Ammon's horn (tissue), 1 donor: Measurements from ENCODE around the gene FBXO21.
"Not testable (repeated sequence)": the region's sequence is repeated elsewhere in the genome, so short reads cannot be mapped to it uniquely, and the experiment has no call there.

Experiments used
- DNase-seq: peaks from one replicate; pipeline ENCODE4 v3.0.0-alpha.2; 2016; ENCODE audit warnings: low spot score

The FBXO21 gene

GRCh38 chr12:117190210-117190781 is at the start of gene FBXO21:
Gene FBXO21, minus strand, starts transcription at chr12:117190470. Its CDS starts 14 bp downstream, at chr12:117190456.
- DNase-seq = peak; percentile 95

- DNase-seq = peak; percentile 43
These were observed 46.3 kb upstream of the FBXO21 start for GRCh38 chr12:117236456-117237001.

GRCh38 chr12:117235261-117235660 is 45.0 kb upstream of the FBXO21 start:
- no peak for DNase-seq

GRCh38 chr12:117234441-117234840 is 44.2 kb upstream of the FBXO21 start:
- DNase-seq = no peak

GRCh38 chr12:117231750-117232149 is 41.5 kb upstream of the FBXO21 start:
- DNase-seq = no peak

GRCh38 chr12:117228239-117228638 is 38.0 kb upstream of the FBXO21 start:
- peak; percentile 13 for DNase-seq

GRCh38 chr12:117227000-117227653 is 36.9 kb upstream of the FBXO21 start:
- DNase-seq = no peak

- DNase-seq = no peak
These were observed 36.2 kb upstream of the FBXO21 start for GRCh38 chr12:117226505-117226904.

GRCh38 chr12:117225179-117225578 is 34.9 kb upstream of the FBXO21 start:
- DNase-seq = no peak

GRCh38 chr12:117220947-117221346 is 30.7 kb upstream of the FBXO21 start:
- DNase-seq = not testable (repeated sequence)

GRCh38 chr12:117218149-117218548 is 27.9 kb upstream of the FBXO21 start:
- no peak for DNase-seq

- DNase-seq = no peak
These were observed 26.4 kb upstream of the FBXO21 start for GRCh38 chr12:117216686-117217085.

GRCh38 chr12:117214797-117215196 is 24.5 kb upstream of the FBXO21 start:
- no peak for DNase-seq

- no peak for DNase-seq
These were observed 23.1 kb upstream of the FBXO21 start for GRCh38 chr12:117213295-117213808.

- peak; percentile 85 for DNase-seq
These were observed 22.4 kb upstream of the FBXO21 start for GRCh38 chr12:117212563-117213190.

GRCh38 chr12:117210266-117210918 is 20.1 kb upstream of the FBXO21 start:
- no peak for DNase-seq

- DNase-seq = no peak
These were observed 19.4 kb upstream of the FBXO21 start for GRCh38 chr12:117209626-117210025.

GRCh38 chr12:117208811-117209455 is 18.7 kb upstream of the FBXO21 start:
- DNase-seq = no peak

- no peak for DNase-seq
These were observed 17.9 kb upstream of the FBXO21 start for GRCh38 chr12:117208206-117208605.

- no peak for DNase-seq
These were observed 17.4 kb upstream of the FBXO21 start for GRCh38 chr12:117207675-117208074.

GRCh38 chr12:117202556-117202955 is 12.3 kb upstream of the FBXO21 start:
- no peak for DNase-seq

- DNase-seq = no peak
These were observed 11.8 kb upstream of the FBXO21 start for GRCh38 chr12:117202033-117202432.
